GM12891 (cell line): ENCODE data around the gene ATXN1.

Experiments
- DNase-seq: peaks from one replicate; pipeline ENCODE4 v3.0.0; 2011; ENCODE audit warnings: low spot score; ENCODE audit not compliant: insufficient read length
- FAIRE-seq: peaks from 2 replicates; lab custom pipeline; 2011; peaks lifted over from hg19 to GRCh38; lab: Jason Lieb, UNC
- PAX5 ChIP-seq: IDR thresholded peaks from 2 replicates; pipeline ENCODE4 v1.6.1; 2011; ENCODE audit warnings: low read length, moderate library complexity, mild to moderate bottlenecking; ENCODE audit not compliant: insufficient read depth, severe bottlenecking
- POLR2A ChIP-seq: IDR thresholded peaks from 2 replicates; pipeline ENCODE4 v1.6.1; 2011; ENCODE audit warnings: low read depth, low read length, control low read depth
- POLR2AphosphoS5 ChIP-seq: IDR thresholded peaks from 2 replicates; pipeline ENCODE4 v1.6.1; 2011; ENCODE audit warnings: low read depth, low read length, control low read depth
- POU2F2 ChIP-seq: IDR thresholded peaks from 2 replicates; pipeline ENCODE4 v1.6.1; 2011; ENCODE audit warnings: low read depth, mild to moderate bottlenecking, control low read depth, low read length, moderate library complexity
- SPI1 ChIP-seq: IDR thresholded peaks from 2 replicates; pipeline ENCODE4 v1.6.1; 2011; ENCODE audit warnings: low read depth, low read length, control low read depth
- TAF1 ChIP-seq: IDR thresholded peaks from 2 replicates; pipeline ENCODE4 v1.6.1; 2011; ENCODE audit warnings: low read depth, low read length, control low read depth

Gene ATXN1

GRCh38 chr6:16749516-16750485, 11.5 kb downstream of the ATXN1 start:
- DNase-seq: no peak
- TF ChIP-seq POLR2AphosphoS5: no peak
- no peak for TF ChIP-seq SPI1
- no peak for TF ChIP-seq TAF1
- no peak for TF ChIP-seq PAX5
- TF ChIP-seq POU2F2: no peak
- no peak for TF ChIP-seq POLR2A
- no peak for FAIRE-seq

GRCh38 chr6:16748025-16748319, 13.3 kb downstream of the ATXN1 start:
- FAIRE-seq (no peak), DNase-seq (no peak)
- TF ChIP-seq PAX5: no peak
- no peak for TF ChIP-seq TAF1
- no peak for TF ChIP-seq POU2F2
- no peak for TF ChIP-seq POLR2AphosphoS5

- DNase-seq: no peak
- no peak for FAIRE-seq
These were observed 13.8 kb downstream of the ATXN1 start for GRCh38 chr6:16747232-16748024.

GRCh38 chr6:16746812-16747211, 14.4 kb downstream of the ATXN1 start:
- no peak for TF ChIP-seq PAX5
- TF ChIP-seq POLR2A: no peak
- TF ChIP-seq POLR2AphosphoS5: no peak
- TF ChIP-seq POU2F2: no peak
- DNase-seq (no peak), FAIRE-seq (no peak)

More at GRCh38 chr6:16747232-16748024, 13.8 kb downstream of the ATXN1 start:
- TF ChIP-seq PAX5 (no peak), POU2F2 (no peak), TAF1 (no peak), POLR2A (no peak), POLR2AphosphoS5 (no peak), SPI1 (no peak)

GRCh38 chr6:16746401-16746800, 14.9 kb downstream of the ATXN1 start:
- TF ChIP-seq TAF1 (no peak), PAX5 (no peak), POLR2A (no peak), POU2F2 (no peak), POLR2AphosphoS5 (no peak), SPI1 (no peak)
- no peak for FAIRE-seq

GRCh38 chr6:16743664-16744210, 17.5 kb downstream of the ATXN1 start:
- TF ChIP-seq TAF1: no peak
- no peak for TF ChIP-seq PAX5
- no peak for TF ChIP-seq POU2F2
- TF ChIP-seq POLR2A: no peak
- no peak for TF ChIP-seq SPI1
- no peak for TF ChIP-seq POLR2AphosphoS5
- FAIRE-seq (no peak), DNase-seq (no peak)

More at GRCh38 chr6:16746401-16746800, 14.9 kb downstream of the ATXN1 start:
- no peak for DNase-seq

- DNase-seq (no peak), FAIRE-seq (no peak)
- TF ChIP-seq POU2F2: no peak
- TF ChIP-seq PAX5: no peak
- no peak for TF ChIP-seq SPI1
- TF ChIP-seq POLR2A: no peak
- no peak for TF ChIP-seq POLR2AphosphoS5
- no peak for TF ChIP-seq TAF1
These were observed 19.1 kb downstream of the ATXN1 start for GRCh38 chr6:16742116-16742515.

- DNase-seq (peak; percentile 3), FAIRE-seq (peak; percentile 74)
- no peak for TF ChIP-seq POLR2AphosphoS5
- no peak for TF ChIP-seq POLR2A
- TF ChIP-seq PAX5: no peak
- no peak for TF ChIP-seq SPI1
- TF ChIP-seq TAF1: no peak
- TF ChIP-seq POU2F2: no peak
These were observed 19.9 kb downstream of the ATXN1 start for GRCh38 chr6:16741112-16742016.
